Stimulated activated CD8-positive, alpha-beta memory T cell treated with anti-CD3 and anti-CD28 coated beads, Interleukin-15, amount 100 ng/mL, for 48 hours (primary cell): ENCODE data around the gene HSFY1.
"Not testable (repeated sequence)": the region's sequence is repeated elsewhere in the genome, so short reads cannot be mapped to it uniquely, and the experiment has no call there.

Experiments
- DNase-seq, 2 donors: peaks; one replicate each; pipeline ENCODE4 v3.0.0-alpha.2; 2020; ENCODE audit warnings: low read depth in 2 of 2

HSFY1 gene

GRCh38 chrY:18546420-18546819, at the start of gene HSFY1:
Gene HSFY1, plus strand, starts transcription at chrY:18546720. Its CDS starts 68 bp downstream, at chrY:18546788.
- DNase-seq, result not testable (repeated sequence)

- not testable (repeated sequence) for DNase-seq
Observed at GRCh38 chrY:18504266-18504665, 42.3 kb upstream of the HSFY1 start.

GRCh38 chrY:18530995-18531655, 15.4 kb upstream of the HSFY1 start:
- not testable (repeated sequence) for DNase-seq

GRCh38 chrY:18538952-18539351, 7.6 kb upstream of the HSFY1 start:
- not testable (repeated sequence) for DNase-seq

GRCh38 chrY:18553132-18553531, 6.6 kb downstream of the HSFY1 start:
- DNase-seq, result not testable (repeated sequence)

- DNase-seq, result not testable (repeated sequence)
Observed at GRCh38 chrY:18565915-18566314, 19.4 kb downstream of the HSFY1 start.
